Ishikawa (cell line): ENCODE results near the gene LRRC14B.

Experiments used
- CEBPB ChIP-seq: IDR thresholded peaks from 2 replicates; pipeline ENCODE4 v1.6.1; 2012
- CREB1 ChIP-seq: IDR thresholded peaks from 2 replicates; pipeline ENCODE4 v1.6.1; 2012; ENCODE audit warnings: low read depth
- EGR1 ChIP-seq: IDR thresholded peaks from 2 replicates; pipeline ENCODE4 v1.6.1; 2012
- EP300 ChIP-seq: IDR thresholded peaks from 2 replicates; pipeline ENCODE4 v1.6.1; 2012; ENCODE audit warnings: borderline replicate concordance
- FOXM1 ChIP-seq: IDR thresholded peaks from 2 replicates; pipeline ENCODE4 v1.6.1; 2012; ENCODE audit warnings: low read depth, borderline replicate concordance
- NFIC ChIP-seq: IDR thresholded peaks from 2 replicates; pipeline ENCODE4 v1.6.1; 2012
- RAD21 ChIP-seq: IDR thresholded peaks from 2 replicates; pipeline ENCODE4 v1.6.1; 2012; ENCODE audit warnings: low read depth
- TAF1 ChIP-seq: IDR thresholded peaks from 2 replicates; pipeline ENCODE4 v1.6.1; 2012; ENCODE audit warnings: low read depth, mild to moderate bottlenecking
- TCF12 ChIP-seq: IDR thresholded peaks from 2 replicates; pipeline ENCODE4 v1.6.1; 2012; ENCODE audit warnings: low read depth
- TEAD4 ChIP-seq: IDR thresholded peaks from 2 replicates; pipeline ENCODE4 v1.6.1; 2012
- YY1 ChIP-seq: IDR thresholded peaks from 2 replicates; pipeline ENCODE4 v1.6.1; 2012; ENCODE audit warnings: low read depth
- ZBTB7A ChIP-seq: IDR thresholded peaks from 2 replicates; pipeline ENCODE4 v1.6.1; 2012; ENCODE audit warnings: low read depth
- TF ChIP-seq, protein P1 (sequence below): IDR thresholded peaks from 2 replicates; pipeline ENCODE4 v1.6.1; 2012; ENCODE audit warnings: low read depth, mild to moderate bottlenecking
- TF ChIP-seq, protein P2 (sequence below): IDR thresholded peaks from 2 replicates; pipeline ENCODE4 v1.6.1; 2012
- TF ChIP-seq, protein P3 (sequence below): IDR thresholded peaks from 2 replicates; pipeline ENCODE4 v1.6.1; 2012

Gene LRRC14B

DNA sequence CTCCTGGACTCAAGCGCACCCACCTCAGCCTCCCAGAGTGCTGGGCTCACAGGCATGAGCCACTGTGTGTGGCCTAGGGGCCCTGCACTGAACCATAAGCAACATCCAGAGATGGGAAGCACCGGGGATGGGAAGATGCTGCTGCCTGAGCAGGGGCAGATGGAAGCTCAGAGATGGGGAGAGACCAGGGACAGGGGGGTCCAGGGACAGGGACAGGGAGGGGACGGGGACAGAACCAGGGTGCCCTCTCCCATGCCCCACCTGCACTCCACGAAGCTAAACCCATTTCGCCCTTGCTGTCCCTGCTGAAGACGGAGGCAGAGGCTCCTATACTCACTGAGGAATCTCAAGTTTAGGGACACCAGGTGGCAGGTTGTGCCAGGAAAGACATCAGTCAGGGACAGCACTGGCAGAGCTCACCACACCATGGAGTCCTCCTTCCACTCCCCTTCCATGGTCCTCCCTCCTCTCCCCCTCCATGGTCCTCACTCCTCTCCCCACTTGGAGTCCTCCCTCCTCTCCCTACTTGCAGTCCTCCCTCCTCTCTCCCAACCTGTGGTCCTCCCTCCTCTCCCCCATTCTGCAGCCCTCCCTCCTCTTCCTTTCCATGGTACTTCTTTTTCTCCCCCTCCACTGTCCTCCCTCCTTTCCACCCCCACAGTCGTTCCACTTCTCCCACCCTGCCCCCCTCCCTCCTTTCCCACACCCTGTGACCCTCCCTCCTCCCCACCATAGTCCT lies 45.5 kb upstream of the LRRC14B start:
- TF ChIP-seq RAD21 (no peak), CEBPB (no peak), EGR1 (no peak), CREB1 (no peak), TEAD4 (no peak), TCF12 (no peak), NFIC (no peak), EP300 (no peak)
- TF ChIP-seq, protein P1, sequence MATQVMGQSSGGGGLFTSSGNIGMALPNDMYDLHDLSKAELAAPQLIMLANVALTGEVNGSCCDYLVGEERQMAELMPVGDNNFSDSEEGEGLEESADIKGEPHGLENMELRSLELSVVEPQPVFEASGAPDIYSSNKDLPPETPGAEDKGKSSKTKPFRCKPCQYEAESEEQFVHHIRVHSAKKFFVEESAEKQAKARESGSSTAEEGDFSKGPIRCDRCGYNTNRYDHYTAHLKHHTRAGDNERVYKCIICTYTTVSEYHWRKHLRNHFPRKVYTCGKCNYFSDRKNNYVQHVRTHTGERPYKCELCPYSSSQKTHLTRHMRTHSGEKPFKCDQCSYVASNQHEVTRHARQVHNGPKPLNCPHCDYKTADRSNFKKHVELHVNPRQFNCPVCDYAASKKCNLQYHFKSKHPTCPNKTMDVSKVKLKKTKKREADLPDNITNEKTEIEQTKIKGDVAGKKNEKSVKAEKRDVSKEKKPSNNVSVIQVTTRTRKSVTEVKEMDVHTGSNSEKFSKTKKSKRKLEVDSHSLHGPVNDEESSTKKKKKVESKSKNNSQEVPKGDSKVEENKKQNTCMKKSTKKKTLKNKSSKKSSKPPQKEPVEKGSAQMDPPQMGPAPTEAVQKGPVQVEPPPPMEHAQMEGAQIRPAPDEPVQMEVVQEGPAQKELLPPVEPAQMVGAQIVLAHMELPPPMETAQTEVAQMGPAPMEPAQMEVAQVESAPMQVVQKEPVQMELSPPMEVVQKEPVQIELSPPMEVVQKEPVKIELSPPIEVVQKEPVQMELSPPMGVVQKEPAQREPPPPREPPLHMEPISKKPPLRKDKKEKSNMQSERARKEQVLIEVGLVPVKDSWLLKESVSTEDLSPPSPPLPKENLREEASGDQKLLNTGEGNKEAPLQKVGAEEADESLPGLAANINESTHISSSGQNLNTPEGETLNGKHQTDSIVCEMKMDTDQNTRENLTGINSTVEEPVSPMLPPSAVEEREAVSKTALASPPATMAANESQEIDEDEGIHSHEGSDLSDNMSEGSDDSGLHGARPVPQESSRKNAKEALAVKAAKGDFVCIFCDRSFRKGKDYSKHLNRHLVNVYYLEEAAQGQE: no peak
- TF ChIP-seq, protein P2, sequence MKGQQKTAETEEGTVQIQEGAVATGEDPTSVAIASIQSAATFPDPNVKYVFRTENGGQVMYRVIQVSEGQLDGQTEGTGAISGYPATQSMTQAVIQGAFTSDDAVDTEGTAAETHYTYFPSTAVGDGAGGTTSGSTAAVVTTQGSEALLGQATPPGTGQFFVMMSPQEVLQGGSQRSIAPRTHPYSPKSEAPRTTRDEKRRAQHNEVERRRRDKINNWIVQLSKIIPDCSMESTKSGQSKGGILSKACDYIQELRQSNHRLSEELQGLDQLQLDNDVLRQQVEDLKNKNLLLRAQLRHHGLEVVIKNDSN: no peak

DNA sequence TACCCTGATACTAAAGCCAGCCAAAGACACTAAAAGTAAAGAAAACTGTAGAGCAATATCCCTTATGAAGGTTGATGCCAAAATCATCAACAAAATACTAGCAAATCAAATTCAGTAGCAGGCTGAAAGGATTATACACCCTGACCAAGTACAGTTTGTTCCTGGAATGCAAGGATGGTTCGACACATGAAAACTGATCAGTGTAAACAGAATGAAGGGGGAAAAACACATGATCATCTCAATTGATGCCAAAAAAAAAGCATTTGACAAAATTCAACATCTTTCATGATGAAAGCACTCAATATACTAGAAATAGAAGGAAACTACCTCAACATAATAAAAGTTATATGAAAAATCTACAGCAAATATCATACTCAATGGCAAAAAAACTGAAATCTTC lies 43.5 kb upstream of the LRRC14B start:
- no peak for TF ChIP-seq CEBPB
- TF ChIP-seq EP300: no peak
- TF ChIP-seq, protein P2: no peak
- no peak for TF ChIP-seq TCF12
- no peak for TF ChIP-seq TEAD4

DNA sequence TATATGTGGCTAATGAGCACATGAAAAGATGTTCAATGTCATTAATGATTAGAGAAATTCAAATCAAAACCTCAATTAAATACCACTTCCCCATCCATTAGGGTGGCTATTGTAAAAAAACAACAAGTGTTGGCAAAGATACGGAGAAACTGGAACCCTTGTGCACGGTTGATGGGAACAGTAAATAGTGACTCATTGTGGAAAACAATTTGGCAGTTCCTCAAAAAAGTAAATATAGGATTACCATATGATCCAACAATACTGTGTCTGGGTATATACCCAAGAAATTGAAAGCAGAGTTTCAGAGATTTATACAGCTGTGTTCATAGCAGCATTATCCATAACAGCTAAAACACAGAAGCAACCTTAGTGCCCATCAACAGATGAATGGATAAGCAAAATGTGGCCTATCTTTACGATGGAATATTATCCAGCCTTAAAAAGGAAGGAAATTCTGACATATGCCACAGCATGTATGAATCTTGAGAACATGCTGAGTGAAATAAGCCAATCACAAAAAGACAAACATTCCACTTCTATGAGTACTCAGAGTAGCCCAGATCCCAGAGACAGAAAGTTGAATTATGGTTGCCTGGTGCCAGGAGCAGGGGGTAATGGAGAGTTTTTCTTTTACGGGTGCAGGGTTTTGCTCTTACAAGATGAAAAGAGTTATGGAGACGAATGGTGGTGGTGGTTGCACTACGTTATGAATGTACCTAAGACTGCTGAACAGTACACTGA lies 41.4 kb upstream of the LRRC14B start:
- TF ChIP-seq CEBPB (no peak), CREB1 (no peak), FOXM1 (0 out of 2 replicates have a peak, but pooled peaks have one; percentile 19), ZBTB7A (no peak), TAF1 (no peak), EP300 (peak; percentile 40; the same call in 1 of the 2 replicates), TEAD4 (peak; percentile 30; the same call in 1 of the 2 replicates), TCF12 (no peak), YY1 (no peak), EGR1 (no peak), RAD21 (no peak), NFIC (peak; percentile 82; the same call in 1 of the 2 replicates)
- TF ChIP-seq, protein P2: no peak
- TF ChIP-seq, protein P3, sequence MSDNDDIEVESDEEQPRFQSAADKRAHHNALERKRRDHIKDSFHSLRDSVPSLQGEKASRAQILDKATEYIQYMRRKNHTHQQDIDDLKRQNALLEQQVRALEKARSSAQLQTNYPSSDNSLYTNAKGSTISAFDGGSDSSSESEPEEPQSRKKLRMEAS: no peak
- TF ChIP-seq, protein P1: no peak

DNA sequence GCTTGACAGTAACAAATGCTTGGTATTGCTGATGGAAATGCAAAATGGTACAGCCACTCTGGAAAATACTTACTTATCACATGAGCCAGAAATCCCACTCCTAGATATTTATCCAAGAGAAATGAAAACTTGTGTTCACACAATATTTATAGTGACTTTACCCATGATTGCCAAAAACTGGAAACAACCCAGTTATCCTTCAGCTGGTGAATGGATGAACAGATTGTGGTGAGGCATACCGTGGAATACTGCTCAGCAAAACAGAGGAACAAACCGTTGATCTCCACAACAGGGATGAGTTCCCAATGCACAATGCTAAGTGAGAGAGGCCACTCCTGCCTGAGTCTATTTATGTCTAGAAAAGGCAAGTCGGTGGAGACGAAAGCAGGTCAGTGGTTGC lies 40.5 kb upstream of the LRRC14B start:
- TF ChIP-seq TCF12 (no peak), YY1 (no peak)
- TF ChIP-seq, protein P2: no peak

DNA sequence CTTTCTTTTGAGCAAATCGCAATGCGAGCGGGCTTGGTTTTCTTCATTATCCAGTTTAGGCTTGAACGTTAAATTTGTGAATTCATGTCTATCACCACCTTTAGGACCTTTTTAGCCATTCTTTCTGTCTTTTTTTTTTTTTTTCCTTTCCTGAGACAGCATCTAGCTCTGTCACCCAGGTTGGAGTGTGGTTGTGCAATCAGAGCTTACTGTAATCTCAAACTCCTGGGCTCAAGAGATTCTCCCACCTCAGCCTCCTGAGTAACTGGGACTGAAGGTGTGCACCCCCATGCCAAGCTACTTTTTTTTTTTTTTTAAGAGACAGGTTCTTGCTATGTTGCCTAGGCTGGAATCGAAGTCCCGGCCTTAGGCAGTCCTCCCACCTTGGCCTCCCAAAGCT lies 39.2 kb upstream of the LRRC14B start:
- TF ChIP-seq CEBPB: peak; percentile 47; the same call in 1 of the 2 replicates
- TF ChIP-seq TEAD4: no peak
- no peak for TF ChIP-seq TAF1
- TF ChIP-seq RAD21: no peak
